Left cardiac atrium (tissue), 4 donors: ENCODE results near the gene APOL1. TPM values are rescaled to one million over a fixed set of nuclear protein-coding genes. Genes with fewer than 3 reads are reported as not detected.

ENCODE experiments used
- ATAC-seq, 2 donors: fragments of 200-7000 bp; cut with Tn5 transposase; one replicate each; pipeline ENCODE4 v1.9.1; 2020; ENCODE audit warnings: mild to moderate bottlenecking in 2 of 2, moderate library complexity in 2 of 2
- DNase-seq: peaks from one replicate; pipeline ENCODE4 v3.0.0-alpha.2; 2020
- intact Hi-C, 2 donors: fragments of 100-400 bp; cut with DNase I; formaldehyde crosslinking; loops; one replicate each; pipeline versions ENCODE4 v1.14.1 to v1.15.1; 2022 to 2023
- total RNA-seq, 2 donors: library from RNA; stranded (reverse); fragmentation: NEBNext Ultra II Directional; extraction: Animal tissue kit (Norgen Biotek cat#: 25700); gene quantifications; one replicate each; pipeline ENCODE4 v1.2.1, GENCODE V29; 2021
- donor health status: DM: no; HTN: yes; CAD: no.
- donor health status: DM: no; HTN: yes; CAD: no; lungs with severe emphysema.
- donor health status: DM: yes; HTN: yes; CAD: no.
- donor health status: Dilated cardiomyopathy.

Gene APOL1
- total RNA-seq, 2 donors from 2014 or later, result 26.5 to 40.7 TPM

- ATAC-seq (no peak), DNase-seq (no peak)
- intact Hi-C loops, result no loop called here
Measured at GRCh38 chr22:36297568-36297967, 44.6 kb downstream of the APOL1 start.

DNA sequence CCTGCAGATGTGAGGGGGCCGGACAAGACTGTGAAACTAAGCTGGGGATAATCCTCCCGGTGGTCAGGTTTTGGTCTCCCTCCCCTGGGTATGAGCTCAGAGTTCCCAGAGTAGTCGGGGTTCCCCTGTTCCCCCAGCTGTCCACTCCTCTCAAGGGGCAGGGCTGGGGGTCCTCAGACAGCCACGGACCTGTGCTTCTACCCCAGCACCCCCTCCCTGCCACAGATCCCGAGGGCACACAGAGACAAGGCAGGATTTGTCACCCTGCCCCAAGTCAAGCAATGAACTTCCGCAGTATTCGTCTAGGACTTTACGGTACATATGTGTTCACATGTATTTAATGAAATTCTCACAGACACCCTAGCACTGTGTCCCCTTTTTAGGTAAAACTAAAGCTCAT lies 45.2 kb downstream of the APOL1 start:
- no peak for DNase-seq
- no peak for ATAC-seq
- intact Hi-C loops, result no loop called here

DNA sequence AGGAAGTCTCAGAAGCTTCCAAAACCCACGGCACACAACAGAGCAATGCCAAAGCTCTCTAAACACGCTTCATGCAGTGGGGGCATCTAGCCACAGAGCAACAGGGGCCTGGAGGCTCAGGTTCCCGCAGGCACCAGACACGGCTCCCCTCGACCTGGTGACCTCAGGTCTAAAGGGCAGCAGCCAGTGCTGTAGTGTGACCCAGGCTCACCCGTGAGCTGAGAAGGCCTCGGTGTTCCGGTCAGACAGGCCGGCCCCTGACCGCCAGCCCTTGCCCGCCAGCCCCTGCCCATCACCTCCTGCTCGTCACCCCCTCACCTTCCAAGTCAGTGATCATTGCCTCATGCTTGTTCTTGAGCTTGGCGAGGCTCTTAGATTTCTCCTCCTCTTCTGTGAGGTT lies 45.7 kb downstream of the APOL1 start:
- intact Hi-C loops, result no loop called here
- no peak for ATAC-seq
- no peak for DNase-seq

DNA sequence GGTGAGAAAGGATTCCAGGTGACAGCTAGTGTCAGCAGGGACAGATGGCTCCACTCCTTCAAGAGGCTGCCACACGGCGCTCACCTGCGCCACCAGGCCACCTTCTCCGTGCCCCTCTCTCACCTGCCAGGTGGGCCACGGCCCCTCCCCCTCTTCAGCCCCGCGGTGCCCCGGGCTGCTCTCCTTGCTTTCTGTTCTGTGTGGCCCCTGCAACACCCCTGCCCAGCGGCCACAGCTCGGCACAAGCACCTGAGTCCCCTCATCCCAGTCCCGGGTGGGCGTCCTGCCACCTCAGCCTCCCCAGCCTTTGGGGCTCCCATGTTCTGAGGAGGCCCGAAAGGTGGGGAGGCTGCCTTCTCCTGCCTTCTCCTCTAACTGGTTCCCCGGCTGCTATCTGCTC lies 46.4 kb downstream of the APOL1 start:
- no peak for ATAC-seq
- intact Hi-C loops, result no loop called here
- DNase-seq, result no peak

DNA sequence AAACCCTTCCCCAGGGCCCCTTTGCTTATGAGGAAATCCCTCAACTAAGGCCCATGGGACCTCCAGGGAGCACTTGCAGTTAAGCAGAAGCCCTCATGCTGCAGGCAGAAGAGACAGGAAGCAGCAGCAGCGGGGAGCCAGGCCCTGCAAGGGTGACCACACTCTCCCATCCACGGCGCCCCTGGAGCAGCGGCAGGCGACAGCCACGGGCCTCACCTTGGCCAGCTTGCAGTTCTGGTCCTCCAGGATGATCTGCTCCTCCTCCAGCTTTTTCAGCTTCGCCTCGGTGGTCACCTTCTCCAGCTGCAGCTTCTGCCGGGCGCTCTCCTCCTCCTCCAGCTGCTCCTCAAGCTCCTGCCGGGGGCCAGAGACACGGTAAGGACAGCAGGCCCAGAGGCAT lies 47.0 kb downstream of the APOL1 start:
- DNase-seq (no peak), ATAC-seq (no peak)
- intact Hi-C loops, result loop anchor here in 1 of 2 donors (10.0 kb wide), 1 partner anchor 175 kb away; no protein-coding TSS in a partner anchor

DNA sequence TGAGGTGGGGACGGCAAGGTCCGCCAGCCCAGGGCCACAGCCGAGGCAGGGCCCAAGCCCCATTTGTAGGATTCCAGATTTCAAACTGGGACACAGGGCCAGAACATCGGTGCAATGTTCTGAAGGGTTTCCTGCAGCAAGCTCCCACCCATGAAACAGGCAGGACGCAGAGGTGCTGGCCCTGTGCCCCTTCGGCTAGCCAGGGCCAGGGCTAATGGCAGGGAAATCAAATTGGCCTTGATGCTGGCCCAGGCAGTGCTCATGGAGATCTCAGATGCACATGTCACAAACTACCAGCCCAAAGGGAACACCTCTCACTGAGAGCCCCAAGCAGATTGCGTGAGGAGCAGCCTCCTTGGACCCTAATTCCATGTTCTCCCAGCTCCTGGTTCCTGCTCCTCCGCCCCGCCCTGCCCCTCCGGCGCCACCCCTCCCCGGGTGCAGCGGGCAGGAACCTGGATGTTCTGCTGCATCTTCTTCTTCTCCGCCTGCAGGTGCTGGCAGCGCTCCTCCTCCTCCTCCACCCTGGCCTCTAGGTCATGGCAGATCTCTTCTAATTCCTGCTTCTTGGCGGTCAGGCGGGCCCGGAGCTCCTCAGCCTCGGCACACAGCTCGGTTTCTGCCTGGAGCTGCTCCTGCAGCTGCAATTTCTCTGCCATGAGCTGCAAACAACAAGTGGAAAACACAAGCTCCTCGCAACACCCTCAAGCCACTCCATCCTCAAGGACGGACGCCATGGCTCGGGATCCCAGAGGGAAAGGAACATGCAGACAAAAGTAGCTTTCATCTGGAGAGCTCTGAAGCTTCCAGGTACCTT lies 47.7 kb downstream of the APOL1 start:
- intact Hi-C loops, result loop anchor here (1.0 to 10.0 kb wide), 2 partner anchors 170 to 174 kb away; no protein-coding TSS in a partner anchor
- no peak for DNase-seq
- no peak for ATAC-seq

GRCh38 chr22:36301384-36301828 lies 48.5 kb downstream of the APOL1 start:
- DNase-seq (peak; percentile 77), ATAC-seq (peak; percentile 38 to 68)
- intact Hi-C loops, result loop anchor here (1.0 to 10.0 kb wide), 2 partner anchors 169 to 173 kb away; no protein-coding TSS in a partner anchor

GRCh38 chr22:36301851-36302250 lies 48.9 kb downstream of the APOL1 start:
- DNase-seq (no peak), ATAC-seq (no peak)
- intact Hi-C loops, result loop anchor here (1.0 to 10.0 kb wide), 2 partner anchors 168 to 173 kb away; no protein-coding TSS in a partner anchor

DNA sequence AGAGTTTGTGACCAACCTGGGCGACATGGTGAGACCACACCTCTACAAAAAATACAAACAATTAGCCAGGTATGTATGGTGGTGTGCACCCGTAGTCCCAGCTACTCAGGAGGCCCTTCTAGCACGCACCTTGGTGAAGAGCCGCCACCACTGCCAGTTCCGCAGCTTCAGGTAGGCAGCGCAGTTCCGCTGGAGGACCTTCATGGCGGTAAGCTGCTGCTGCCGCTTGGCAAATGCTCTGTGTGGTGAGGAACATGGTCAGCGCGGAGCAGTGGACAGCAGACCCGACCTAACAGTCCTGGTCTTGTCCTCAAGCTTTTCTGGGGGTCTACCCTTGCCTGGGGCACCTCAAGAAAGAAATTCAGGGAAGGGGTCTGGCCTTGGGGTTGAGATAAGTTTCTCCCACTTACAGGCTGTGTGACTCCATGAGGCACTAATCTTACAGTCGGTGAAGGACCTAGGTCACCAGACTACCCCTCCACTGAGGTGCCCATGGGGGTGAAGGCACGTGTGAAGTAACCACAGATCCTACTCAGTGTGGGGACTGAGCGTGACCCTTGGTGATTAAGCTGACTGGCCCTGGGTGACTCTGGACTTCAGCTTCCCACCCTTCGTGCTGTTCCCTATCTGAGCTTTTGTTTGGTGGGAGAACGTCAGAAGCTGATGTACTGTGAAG lies 49.6 kb downstream of the APOL1 start:
- DNase-seq, result no peak
- intact Hi-C loops, result loop anchor here in 1 of 2 donors (10.0 kb wide), 1 partner anchor 172 kb away; no protein-coding TSS in a partner anchor
- no peak for ATAC-seq

GRCh38 chr22:36303115-36303467 lies 50.2 kb downstream of the APOL1 start:
- intact Hi-C loops, result loop anchor here in 1 of 2 donors (10.0 kb wide), 1 partner anchor 172 kb away; no protein-coding TSS in a partner anchor
- ATAC-seq (no peak), DNase-seq (no peak)

DNA sequence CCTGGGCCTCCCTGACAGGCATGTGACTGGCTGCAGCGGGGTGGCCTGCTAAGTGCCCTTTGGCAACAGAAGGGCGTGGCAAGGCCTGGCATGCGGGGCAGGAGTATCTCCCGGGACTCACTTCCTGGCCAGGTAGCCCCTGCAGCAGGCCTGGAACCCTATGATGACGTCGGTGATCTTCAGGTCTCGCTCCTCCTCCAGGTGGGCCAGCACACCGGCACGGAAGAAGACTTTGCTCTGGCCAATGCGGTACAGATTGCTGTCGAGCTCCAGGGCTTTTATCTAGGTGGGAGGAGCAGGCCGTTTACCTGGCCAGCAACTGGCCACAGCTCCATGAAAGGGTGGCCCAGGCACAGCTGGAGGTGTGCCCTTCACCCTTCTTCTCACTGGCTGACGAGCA lies 50.9 kb downstream of the APOL1 start:
- no peak for DNase-seq
- no peak for ATAC-seq
- intact Hi-C loops, result loop anchor here in 1 of 2 donors (10.0 kb wide), 1 partner anchor 171 kb away; no protein-coding TSS in a partner anchor

DNA sequence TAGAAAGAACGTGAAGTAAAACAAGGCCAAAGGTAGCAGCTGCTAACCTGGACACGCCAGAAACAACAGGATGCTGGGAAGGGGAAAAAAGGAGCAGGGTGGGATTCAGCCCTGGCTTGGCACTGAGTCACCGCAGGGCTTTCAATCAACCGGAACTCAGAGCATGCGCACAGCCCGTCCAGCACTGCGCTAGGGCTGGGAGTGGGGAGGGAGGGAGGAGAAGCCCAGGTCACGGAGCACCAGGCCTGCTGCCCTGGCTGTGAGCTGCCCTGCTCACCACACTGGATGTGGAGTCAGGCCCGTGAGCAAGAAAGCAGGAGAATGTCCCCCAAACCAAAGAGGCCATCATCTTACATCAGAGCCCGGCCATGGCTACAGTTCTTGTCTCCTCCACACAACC lies 51.5 kb downstream of the APOL1 start:
- DNase-seq (no peak), ATAC-seq (no peak)
- intact Hi-C loops, result loop anchor here in 1 of 2 donors (10.0 kb wide), 1 partner anchor 170 kb away; no protein-coding TSS in a partner anchor

DNA sequence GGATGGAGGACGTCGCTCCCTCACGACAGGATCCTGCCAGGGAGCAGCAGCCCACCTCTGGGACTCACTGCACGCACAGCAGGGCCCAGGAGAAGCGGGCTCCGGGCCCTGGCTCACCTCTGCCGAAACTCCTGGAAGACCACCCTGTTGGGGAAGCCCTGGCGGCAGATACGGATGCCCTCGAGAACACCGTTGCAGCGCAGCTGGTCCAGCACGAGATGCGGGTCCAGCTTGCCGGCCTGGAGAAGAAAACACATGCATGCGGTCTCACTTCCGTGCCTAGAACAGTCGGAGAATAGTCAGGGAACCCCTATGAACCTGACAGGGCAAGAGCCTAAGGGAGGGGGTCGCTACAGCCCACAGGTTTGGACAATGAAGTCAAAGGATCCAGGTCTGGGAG lies 52.9 kb downstream of the APOL1 start:
- DNase-seq, result no peak
- ATAC-seq, result no peak

DNA sequence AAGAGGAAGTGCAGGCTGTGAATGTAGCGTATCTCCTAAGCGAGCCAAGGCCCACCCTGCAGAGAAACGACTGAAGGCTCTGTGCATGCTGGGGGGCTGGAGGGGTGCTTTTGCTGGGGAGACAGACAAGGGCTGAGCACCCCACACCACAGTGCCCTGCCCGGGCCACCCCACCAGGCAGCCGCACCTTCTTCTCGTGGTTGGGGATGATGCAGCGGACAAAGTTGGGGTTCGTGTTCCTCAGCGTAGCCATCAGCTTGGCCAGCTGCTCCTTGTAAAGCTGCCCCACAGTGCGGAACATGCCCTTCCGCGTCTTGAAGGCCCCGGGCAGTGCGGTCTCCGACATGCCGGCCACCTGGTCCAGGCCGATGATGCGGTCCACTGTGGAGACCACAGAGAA lies 53.3 kb downstream of the APOL1 start:
- no peak for DNase-seq
- ATAC-seq, result no peak
- intact Hi-C loops, result loop anchor here in 1 of 2 donors (10.0 kb wide), 1 partner anchor 169 kb away; no protein-coding TSS in a partner anchor

More for the DNA sequence above, 52.9 kb downstream of the APOL1 start:
- intact Hi-C loops, result loop anchor here in 1 of 2 donors (10.0 kb wide), 1 partner anchor 169 kb away; no protein-coding TSS in a partner anchor

DNA sequence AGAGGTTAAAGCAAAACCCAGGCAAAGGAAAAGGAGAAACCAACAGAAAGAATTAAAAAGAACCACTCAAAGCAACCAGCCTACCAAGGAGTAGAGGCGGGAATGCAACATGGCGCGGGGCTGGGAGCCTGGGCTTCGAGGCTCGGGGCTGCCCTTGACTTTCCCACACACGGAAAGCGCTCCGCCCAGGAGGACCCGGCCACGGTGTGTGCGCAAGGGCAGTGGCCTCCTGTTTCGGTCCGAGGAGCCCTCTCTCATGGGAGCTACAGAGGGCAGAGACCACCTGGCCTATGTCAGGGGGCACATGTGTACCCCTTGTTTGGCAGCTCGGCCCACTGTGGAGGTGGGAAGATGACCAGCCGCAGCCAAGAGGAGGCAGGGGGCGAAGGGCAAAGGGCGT lies 55.9 kb downstream of the APOL1 start:
- DNase-seq (no peak), ATAC-seq (no peak)
- intact Hi-C loops, result loop anchor here in 1 of 2 donors (10.0 kb wide), 1 partner anchor 166 kb away; no protein-coding TSS in a partner anchor

DNA sequence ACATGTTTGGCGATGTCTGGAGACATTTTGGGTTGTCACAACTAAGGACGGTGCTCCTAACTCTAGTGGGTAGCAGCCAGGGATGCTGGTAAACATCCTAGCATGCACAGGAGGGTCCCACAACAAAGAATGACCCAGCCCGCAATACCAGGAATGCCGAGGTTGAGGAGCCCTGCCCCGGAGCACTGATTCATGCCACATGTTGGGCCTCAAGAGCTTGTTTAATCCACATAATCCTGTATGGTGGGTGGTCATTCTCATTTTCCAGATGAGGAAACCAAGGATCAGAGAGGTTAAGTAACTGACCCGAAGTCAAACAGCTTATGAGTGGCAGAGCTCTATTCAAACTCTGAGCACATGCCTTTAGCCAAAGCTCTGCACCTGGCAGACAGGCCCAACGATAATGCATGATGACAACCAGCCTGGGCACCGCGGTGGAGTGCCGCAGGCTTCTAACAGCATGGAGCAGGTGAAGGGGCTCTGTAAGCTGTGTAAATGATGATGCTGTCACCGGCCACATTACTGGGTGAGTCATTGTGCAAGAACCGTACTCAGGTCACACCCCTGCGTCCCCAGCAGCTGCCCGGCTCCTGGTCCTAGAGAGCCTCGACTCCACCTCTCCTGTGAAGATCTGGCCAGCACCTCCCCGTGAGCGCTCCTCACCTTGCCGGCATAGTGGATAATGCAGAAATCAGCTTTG lies 58.6 kb downstream of the APOL1 start:
- intact Hi-C loops, result no loop called here
- no peak for DNase-seq
- ATAC-seq, result peak in 1 of 2 donors; percentile 6

DNA sequence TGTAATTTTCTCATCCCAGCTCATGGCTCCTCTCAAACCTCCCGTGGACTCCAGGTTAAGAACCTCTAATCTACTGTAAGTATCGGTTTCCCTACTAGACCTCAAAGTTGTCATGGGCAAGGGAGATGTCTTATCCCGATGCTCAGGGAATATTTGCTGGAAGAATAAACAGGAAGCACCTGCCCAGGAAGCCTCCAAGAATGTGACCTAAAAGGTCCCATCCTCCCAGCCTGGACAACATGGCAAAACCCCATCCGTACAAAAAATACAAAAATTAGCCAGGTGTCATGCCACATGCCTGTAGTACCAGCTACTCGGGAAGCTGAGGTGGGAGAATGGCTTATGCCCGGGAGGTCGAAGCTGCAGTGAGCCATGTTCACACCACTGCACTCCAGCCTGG lies 62.4 kb downstream of the APOL1 start:
- intact Hi-C loops, result no loop called here
- ATAC-seq (no peak), DNase-seq (no peak)

GRCh38 chr22:36316419-36316818 lies 63.5 kb downstream of the APOL1 start:
- DNase-seq (no peak), ATAC-seq (no peak)
- intact Hi-C loops, result no loop called here
